IMR-90 (cell line): ENCODE measurements around the gene DYNLL2. TPM values are rescaled to one million over a fixed set of nuclear protein-coding genes. Genes with fewer than 3 reads are reported as not detected.

Experiments
- ATAC-seq: fragments of 200-7000 bp; cut with Tn5 transposase; 2 replicates; pipeline ENCODE4 v1.9.1; 2020; ENCODE audit warnings: low read depth, mild to moderate bottlenecking, moderate library complexity
- BruUV-seq: library from RNA; stranded (reverse); fragments of 400-500 nt; replicated peaks from 2 replicates; lab custom pipeline; 2021; lab: Mats Ljungman, UMichigan
- CTCF ChIA-PET: fragments of 300-600 bp; formaldehyde crosslinking; extraction: SDS; loops from one replicate; lab custom pipeline; 2021; ENCODE audit warnings: antibody characterized with exemption; lab: Yijun Ruan, JAX
- POLR2A ChIA-PET: fragments of 300-600 bp; sonication (Branson Sonifier 250); formaldehyde crosslinking; loops from one replicate; lab custom pipeline; 2022; ENCODE audit warnings: antibody characterized with exemption; ENCODE audit not compliant: unreplicated experiment; lab: Charles Lee
- DNase-seq: peaks from one replicate; pipeline ENCODE4 v3.0.0; 2013
- H2AFZ ChIP-seq: replicated peaks from 2 replicates; pipeline ENCODE3; 2013; ENCODE audit warnings: low read length, mild to moderate bottlenecking; ENCODE audit not compliant: poor library complexity
- H2AK5ac ChIP-seq: 2 replicates; pipeline ENCODE4 v1.6.1; 2013; ENCODE audit warnings: low read depth, low read length, inconsistent platforms
- H2AK9ac ChIP-seq: replicated peaks from 2 replicates; pipeline ENCODE3; 2013; ENCODE audit warnings: mild to moderate bottlenecking, low read depth, low read length, moderate library complexity; ENCODE audit not compliant: poor library complexity
- H2BK120ac ChIP-seq: 2 replicates; pipeline ENCODE4 v1.6.1; 2013; ENCODE audit warnings: low read depth, low read length, inconsistent platforms
- H2BK15ac ChIP-seq: 3 replicates; pipeline ENCODE4 v1.6.1; 2013; ENCODE audit warnings: low read depth, low read length, inconsistent platforms
- H2BK20ac ChIP-seq: 2 replicates; pipeline ENCODE4 v1.6.1; 2013; ENCODE audit warnings: low read depth, mild to moderate bottlenecking, inconsistent platforms, low read length, moderate library complexity
- H2BK5ac ChIP-seq: 2 replicates; pipeline ENCODE4 v1.6.1; 2013; ENCODE audit warnings: mild to moderate bottlenecking, low read depth, low read length, inconsistent platforms; ENCODE audit not compliant: poor library complexity, severe bottlenecking
- H3K14ac ChIP-seq: replicated peaks from 2 replicates; pipeline ENCODE4 v1.6.1; 2013; ENCODE audit warnings: low read depth, low read length, inconsistent platforms
- H3K18ac ChIP-seq: 2 replicates; pipeline ENCODE4 v1.6.1; 2013; ENCODE audit warnings: low read depth, low read length, control low read depth
- H3K23ac ChIP-seq: 2 replicates; pipeline ENCODE4 v1.6.1; 2013; ENCODE audit warnings: low read depth, low read length, inconsistent platforms
- H3K27ac ChIP-seq: 2 replicates; pipeline ENCODE4 v1.5.1; 2013; ENCODE audit warnings: mild to moderate bottlenecking, control low read depth, low read length; ENCODE audit not compliant: insufficient read depth
- H3K27me3 ChIP-seq: 2 replicates; pipeline ENCODE4 v1.6.1; 2013; ENCODE audit warnings: low read length; ENCODE audit not compliant: control insufficient read depth, insufficient read depth
- H3K36me3 ChIP-seq: 2 replicates; pipeline ENCODE4 v1.6.1; 2013; ENCODE audit warnings: low read length, mixed read lengths; ENCODE audit not compliant: control insufficient read depth, insufficient read depth
- H3K4ac ChIP-seq: 2 replicates; pipeline ENCODE4 v1.6.1; 2013; ENCODE audit warnings: low read depth, low read length, inconsistent platforms
- H3K4me1 ChIP-seq: 2 replicates; pipeline ENCODE4 v1.6.1; 2013; ENCODE audit warnings: low read length, mixed read lengths; ENCODE audit not compliant: control insufficient read depth, insufficient read depth
- H3K4me2 ChIP-seq: 2 replicates; pipeline ENCODE4 v1.6.1; 2013; ENCODE audit warnings: low read depth, mild to moderate bottlenecking, control low read depth, low read length, moderate library complexity
- H3K4me3 ChIP-seq: 2 replicates; pipeline ENCODE4 v1.5.1; 2013; ENCODE audit warnings: low read depth, mild to moderate bottlenecking, control low read depth, low read length, moderate library complexity; ENCODE audit not compliant: insufficient read depth
- H3K56ac ChIP-seq: 2 replicates; pipeline ENCODE4 v1.6.1; 2013; ENCODE audit warnings: low read length, inconsistent platforms; ENCODE audit not compliant: insufficient read depth; ENCODE audit errors: extremely low read depth
- H3K79me1 ChIP-seq, 2 experiments: 2 replicates each; pipeline ENCODE4 v1.6.1; 2013; ENCODE audit warnings: low read length in 2 of 2, inconsistent platforms in 1 of 2, low read depth in 1 of 2
- H3K9ac ChIP-seq: 2 replicates; pipeline ENCODE4 v1.6.1; 2013; ENCODE audit warnings: low read depth, low read length, control low read depth
- H3K9me1 ChIP-seq: 2 replicates; pipeline ENCODE4 v1.6.1; 2013; ENCODE audit warnings: low read length, inconsistent platforms; ENCODE audit not compliant: insufficient read depth
- H3K9me3 ChIP-seq: 2 replicates; pipeline ENCODE4 v1.6.1; 2013; ENCODE audit warnings: low read length; ENCODE audit not compliant: control insufficient read depth, insufficient read depth
- H4K20me1 ChIP-seq: 2 replicates; pipeline ENCODE4 v1.6.1; 2013; ENCODE audit warnings: low read length, inconsistent platforms; ENCODE audit not compliant: insufficient read depth
- H4K5ac ChIP-seq: 2 replicates; pipeline ENCODE4 v1.6.1; 2013; ENCODE audit warnings: mild to moderate bottlenecking, low read depth, low read length, control low read depth
- H4K8ac ChIP-seq, 2 experiments: 2 replicates each; pipeline ENCODE4 v1.6.1; 2013; ENCODE audit warnings: low read depth in 2 of 2, low read length in 2 of 2, control low read depth in 1 of 2, inconsistent platforms in 1 of 2
- H4K91ac ChIP-seq: 2 replicates; pipeline ENCODE4 v1.6.1; 2013; ENCODE audit warnings: low read depth, low read length, inconsistent platforms; ENCODE audit not compliant: insufficient read depth
- BHLHE40 ChIP-seq: fragments of 150-350 bp; IDR thresholded peaks from 2 replicates; pipeline ENCODE4 v1.6.1; 2016; ENCODE audit warnings: mild to moderate bottlenecking, low read depth, low read length
- CEBPB ChIP-seq: IDR thresholded peaks from 2 replicates; pipeline ENCODE4 v1.6.1; 2012; ENCODE audit warnings: low read depth, low read length, improper control_type of control experiment
- ELK1 ChIP-seq: fragments of 150-350 bp; IDR thresholded peaks from 2 replicates; pipeline ENCODE4 v1.6.1; 2016; ENCODE audit warnings: low read depth, mild to moderate bottlenecking, low read length, moderate library complexity, borderline replicate concordance
- FOS ChIP-seq: fragments of 150-350 bp; IDR thresholded peaks from 2 replicates; pipeline ENCODE4 v1.6.1; 2016; ENCODE audit warnings: low read depth, low read length
- MAFK ChIP-seq: IDR thresholded peaks from 2 replicates; pipeline ENCODE4 v1.6.1; 2012; ENCODE audit warnings: low read depth, low read length, improper control_type of control experiment
- MAZ ChIP-seq: IDR thresholded peaks from 2 replicates; pipeline ENCODE4 v1.6.1; 2012; ENCODE audit warnings: low read depth, mild to moderate bottlenecking, low read length, improper control_type of control experiment, moderate library complexity, borderline replicate concordance
- WGBS, 2 experiments: methylation state at CpG; one replicate each; pipeline versions ENCODE4 v1.1.5 to v1.1.7; 2013; ENCODE audit warnings: missing lambda C conversion rate in 2 of 2; ENCODE audit not compliant: insufficient read length in 1 of 2; ENCODE audit errors: extremely low coverage in 2 of 2; 5-methylcytosine and 5-hydroxymethylcytosine counted together
- dilution Hi-C: fragments of 300-500 bp; cut with HindIII; formaldehyde crosslinking; loops from one replicate; pipeline ENCODE4 v1.14.3; 2018; ENCODE audit warnings: low sequenced_read_pairs; ENCODE audit not compliant: unreplicated experiment
- in situ Hi-C: fragments of 300-500 bp; cut with MboI; formaldehyde crosslinking; loops from 3 replicates; pipeline ENCODE4 v1.14.3; 2019; ENCODE audit warnings: low sequenced_read_pairs, inconsistent platforms, mixed read lengths
- intact Hi-C: fragments of 100-400 bp; cut with micrococcal nuclease; formaldehyde crosslinking; loops from 2 replicates; pipeline ENCODE4 v1.10.0; 2022
- polyA plus RNA-seq, 3 experiments: library from polyadenylated mRNA; depleted of rRNA; stranded (reverse); fragments of >200 nt; gene quantifications; 2 replicates each; pipeline ENCODE4 v1.2.3, GENCODE V29; 2012; ENCODE audit warnings: low replicate concordance in 1 of 3
- total RNA-seq: library from RNA; depleted of rRNA; stranded (reverse); fragments of >200 nt; gene quantifications from 2 replicates; pipeline ENCODE4 v1.2.3, GENCODE V29; 2012

Gene DYNLL2
- total and polyA plus RNA-seq, 2 of the 4 experiments (the other 2 are of a cell fraction) = 9.1 to 14.2 TPM

- TF ChIP-seq CEBPB = no peak
These were observed 26.7 kb upstream of the DYNLL2 start (continued) for GRCh38 chr17:58056476-58056875.

- no peak overlapping the region for H4K91ac ChIP-seq
- H4K20me1 ChIP-seq = no peaks in the 10 kb centered on the region; the same call in 1 of the 2 replicates
- H2AFZ ChIP-seq = no peak overlapping the region
- ATAC-seq = no peak
- H2AK5ac ChIP-seq = no peak overlapping the region
- dilution Hi-C loops (no loop called here), in situ Hi-C loops (no loop called here), intact Hi-C loops (no loop called here)
- peaks cover 2% of the 10 kb centered on the region; the same call in 1 of the 2 replicates for H3K4me1 ChIP-seq
- no peak overlapping the region for H3K4ac ChIP-seq
- H2BK20ac ChIP-seq = no peak overlapping the region
- no peaks in the 10 kb centered on the region for H3K36me3 ChIP-seq
- H3K14ac ChIP-seq = no peak overlapping the region
- no peaks in the 10 kb centered on the region for H3K79me1 ChIP-seq
- POLR2A ChIA-PET = no interaction called here
- no peak overlapping the region for H3K4me2 ChIP-seq
- WGBS, 2 experiments = 30% methylated on average over 4 of the region's 5 CpGs; no CpG with 5 or more reads in 1 of the 2 experiments
- no peak overlapping the region for H2BK5ac ChIP-seq
- no peak overlapping the region for H3K18ac ChIP-seq
- CTCF ChIA-PET = no interaction called here
- H3K23ac ChIP-seq = no peak overlapping the region
- no peak overlapping the region for H4K8ac ChIP-seq
- no peak for DNase-seq
- no peak overlapping the region for H2BK120ac ChIP-seq
- H4K5ac ChIP-seq = no peak overlapping the region
- no peaks in the 10 kb centered on the region for H3K9me3 ChIP-seq
- no peaks in the 10 kb centered on the region for H3K9me1 ChIP-seq
- H3K27me3 ChIP-seq = peaks cover 13% of the 10 kb centered on the region
- no peak overlapping the region for H3K27ac ChIP-seq
- no peak overlapping the region for H2AK9ac ChIP-seq
- H3K4me3 ChIP-seq = no peak overlapping the region
- H3K9ac ChIP-seq = no peak overlapping the region
- H2BK15ac ChIP-seq = no peak overlapping the region
- TF ChIP-seq CEBPB (no peak), ELK1 (no peak), MAZ (no peak), FOS (no peak), BHLHE40 (no peak), MAFK (no peak)
- H3K56ac ChIP-seq = no peak overlapping the region
- no TSS peak for BruUV-seq
These were observed 24.1 kb upstream of the DYNLL2 start for GRCh38 chr17:58059141-58059540.
